Measurements from ENCODE around the gene RPS25.
A peak's percentile ranks its signal among the peaks of the same experiment; 100 is the strongest.
"Not testable (repeated sequence)": the region's sequence is repeated elsewhere in the genome, so short reads cannot be mapped to it uniquely, and the experiment has no call there.

Gene RPS25

GRCh38 chr11:119018074-119018938 is at the start of gene RPS25, which contains the start of gene TRAPPC4:
Gene RPS25, minus strand, starts transcription at chr11:119018343. Its CDS starts 59 bp downstream, at chr11:119018284.
Gene TRAPPC4, plus strand, starts transcription at chr11:119018766. Its CDS starts 30 bp downstream, at chr11:119018796.
- DNase-seq (ENCODE audit: low read depth in 3 of 3) = peak; percentile 89 to 94 (median 93)

GRCh38 chr11:119067371-119068222 is 49.5 kb upstream of the RPS25 start, which contains the start of gene VPS11:
Gene VPS11, plus strand, starts transcription at chr11:119067818. Its CDS starts 6 bp downstream, at chr11:119067824.
- peak; percentile 97 to 98 (median 97) for DNase-seq (ENCODE audit: low read depth in 3 of 3)

GRCh38 chr11:119065369-119065768 is 47.2 kb upstream of the RPS25 start:
- peak in 2 of 3 donors; percentile 19 to 21 for DNase-seq (ENCODE audit: low read depth in 3 of 3)

GRCh38 chr11:119062779-119063178 is 44.6 kb upstream of the RPS25 start:
- DNase-seq (ENCODE audit: low read depth in 3 of 3) = no peak

GRCh38 chr11:119061256-119061655 is 43.1 kb upstream of the RPS25 start:
- DNase-seq (ENCODE audit: low read depth in 3 of 3) = no peak

- not testable (repeated sequence) for DNase-seq (ENCODE audit: low read depth in 3 of 3)
Observed at GRCh38 chr11:119059128-119059527, 41.0 kb upstream of the RPS25 start.

- peak; percentile 97 to 100 (median 98) for DNase-seq (ENCODE audit: low read depth in 3 of 3)
Observed at GRCh38 chr11:119057000-119057769, 39.0 kb upstream of the RPS25 start, which contains the start of gene HYOU1. Gene HYOU1, minus strand, starts transcription at chr11:119057205. Its CDS starts 1,045 bp downstream, at chr11:119056160.

GRCh38 chr11:119056421-119056999 is 38.4 kb upstream of the RPS25 start:
- DNase-seq (ENCODE audit: low read depth in 3 of 3) = peak in 1 of 3 donors; percentile 9

- DNase-seq (ENCODE audit: low read depth in 3 of 3) = no peak
Observed at GRCh38 chr11:119055901-119056300, 37.8 kb upstream of the RPS25 start.

GRCh38 chr11:119054418-119054817 is 36.3 kb upstream of the RPS25 start:
- DNase-seq (ENCODE audit: low read depth in 3 of 3) = no peak

- DNase-seq (ENCODE audit: low read depth in 3 of 3) = no peak
Observed at GRCh38 chr11:119052163-119052814, 34.1 kb upstream of the RPS25 start.

- no peak for DNase-seq (ENCODE audit: low read depth in 3 of 3)
Observed at GRCh38 chr11:119051440-119052162, 33.5 kb upstream of the RPS25 start.

GRCh38 chr11:119049081-119049480 is 30.9 kb upstream of the RPS25 start:
- no peak for DNase-seq (ENCODE audit: low read depth in 3 of 3)

GRCh38 chr11:119048644-119049043 is 30.5 kb upstream of the RPS25 start:
- DNase-seq (ENCODE audit: low read depth in 3 of 3) = no peak

GRCh38 chr11:119047205-119047604 is 29.1 kb upstream of the RPS25 start:
- no peak for DNase-seq (ENCODE audit: low read depth in 3 of 3)

GRCh38 chr11:119046489-119046888 is 28.3 kb upstream of the RPS25 start:
- no peak for DNase-seq (ENCODE audit: low read depth in 3 of 3)

- DNase-seq (ENCODE audit: low read depth in 3 of 3) = no peak
Observed at GRCh38 chr11:119044708-119045107, 26.6 kb upstream of the RPS25 start.

GRCh38 chr11:119042927-119043326 is 24.8 kb upstream of the RPS25 start:
- DNase-seq (ENCODE audit: low read depth in 3 of 3) = no peak

GRCh38 chr11:119041821-119042514 is 23.8 kb upstream of the RPS25 start:
- no peak for DNase-seq (ENCODE audit: low read depth in 3 of 3)
